Testis (tissue), 2 donors: ENCODE results near the gene FSD2.

Experiments
- CTCF ChIP-seq, 3 experiments: fragments of 450-650 bp in 2 of 3; fragments of 200-600 bp in 1 of 3; sonication (generic) in 1 of 3; IDR thresholded peaks; one replicate each; pipeline ENCODE4 v1.5.1; 2016 to 2019; ENCODE audit warnings: antibody characterized with exemption in 3 of 3, mild to moderate bottlenecking in 2 of 3, moderate library complexity in 1 of 3
- POLR2A ChIP-seq: fragments of 450-650 bp; IDR thresholded peaks from one replicate; pipeline ENCODE4 v1.6.1; 2017; ENCODE audit warnings: antibody characterized with exemption, mild to moderate bottlenecking, moderate library complexity

- TF ChIP-seq CTCF (IDR thresholded peaks at IDR 0.05) (no peak), POLR2A (no peak)
Observed at GRCh38 chr15:82730022-82730530, 75.8 kb downstream of the FSD2 start.
